NCI-H2081 treated with DMSO at 0.1 percent for 48 hours (cell line): ENCODE data around the gene PLK1.
A peak's percentile ranks its signal among the peaks of the same experiment; 100 is the strongest.
"Not testable (repeated sequence)": the region's sequence is repeated elsewhere in the genome, so short reads cannot be mapped to it uniquely, and the experiment has no call there.

Experiments
- DNase-seq: peaks from one replicate; lab custom pipeline; 2025; lab: John Stamatoyannopoulos, UW

The PLK1 gene

GRCh38 chr16:23678430-23679273, at the start of gene PLK1:
Gene PLK1 (plus strand): TSS chr16:23678889. CDS start chr16:23678933, 44 bp downstream.
- peak; percentile 70 for DNase-seq

GRCh38 chr16:23629516-23629915, 49.2 kb upstream of the PLK1 start:
- no peak for DNase-seq

DNA sequence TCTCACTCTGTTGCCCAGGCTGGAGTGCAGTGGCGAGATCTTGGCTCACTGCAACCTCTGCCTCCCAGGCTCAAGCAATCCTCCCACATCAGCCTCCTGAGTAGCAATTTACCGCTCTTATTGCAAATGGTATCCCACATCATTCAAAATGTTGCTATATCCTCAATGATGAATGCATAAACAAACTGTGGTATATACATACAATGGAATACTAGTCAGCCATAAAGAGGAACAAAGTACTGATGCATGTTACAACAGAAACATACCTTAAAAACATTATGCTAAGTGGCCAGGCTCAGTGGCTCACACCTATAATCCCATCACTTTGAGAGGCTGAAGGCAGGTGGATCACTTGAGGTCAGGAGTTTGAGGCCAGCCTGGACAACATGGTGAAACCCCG, 46.8 kb upstream of the PLK1 start:
- DNase-seq = not testable (repeated sequence)

- no peak for DNase-seq
Measured at GRCh38 chr16:23634461-23635036, 44.1 kb upstream of the PLK1 start.

DNA sequence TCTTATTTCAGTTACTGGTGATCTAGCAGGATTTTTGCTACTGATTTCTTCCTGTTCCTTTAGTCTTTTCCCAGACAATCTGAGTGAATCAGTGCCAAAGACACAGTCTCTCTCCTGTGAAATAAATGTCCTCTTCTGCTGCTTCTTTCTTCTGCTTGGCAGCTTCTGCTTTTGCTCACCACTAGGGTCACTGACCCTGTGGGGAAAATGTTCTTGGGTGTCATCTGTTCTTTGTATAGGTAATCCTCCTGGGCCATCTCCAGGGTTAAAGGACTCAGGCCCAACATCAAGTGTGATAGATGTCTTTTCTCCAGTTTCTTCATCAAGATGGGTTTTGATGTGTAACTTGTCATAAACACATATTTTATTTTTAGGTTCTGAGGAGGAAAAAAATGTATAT, 42.7 kb upstream of the PLK1 start:
- no peak for DNase-seq

DNA sequence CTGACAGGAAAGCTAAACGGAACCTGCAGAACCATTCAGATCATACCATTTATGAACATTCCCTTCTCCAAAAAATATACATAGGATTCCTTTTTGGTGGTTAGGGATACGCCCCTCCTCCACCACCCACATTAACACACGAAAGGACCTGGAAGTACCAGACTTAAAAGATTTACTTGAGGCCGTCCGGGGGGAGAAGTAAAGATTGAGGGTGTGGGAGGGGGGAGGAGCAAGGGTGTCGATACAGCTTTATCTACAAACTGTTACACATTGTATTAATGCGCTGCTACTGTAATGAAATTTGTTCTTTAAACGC, 38.1 kb upstream of the PLK1 start:
- DNase-seq = no peak

DNA sequence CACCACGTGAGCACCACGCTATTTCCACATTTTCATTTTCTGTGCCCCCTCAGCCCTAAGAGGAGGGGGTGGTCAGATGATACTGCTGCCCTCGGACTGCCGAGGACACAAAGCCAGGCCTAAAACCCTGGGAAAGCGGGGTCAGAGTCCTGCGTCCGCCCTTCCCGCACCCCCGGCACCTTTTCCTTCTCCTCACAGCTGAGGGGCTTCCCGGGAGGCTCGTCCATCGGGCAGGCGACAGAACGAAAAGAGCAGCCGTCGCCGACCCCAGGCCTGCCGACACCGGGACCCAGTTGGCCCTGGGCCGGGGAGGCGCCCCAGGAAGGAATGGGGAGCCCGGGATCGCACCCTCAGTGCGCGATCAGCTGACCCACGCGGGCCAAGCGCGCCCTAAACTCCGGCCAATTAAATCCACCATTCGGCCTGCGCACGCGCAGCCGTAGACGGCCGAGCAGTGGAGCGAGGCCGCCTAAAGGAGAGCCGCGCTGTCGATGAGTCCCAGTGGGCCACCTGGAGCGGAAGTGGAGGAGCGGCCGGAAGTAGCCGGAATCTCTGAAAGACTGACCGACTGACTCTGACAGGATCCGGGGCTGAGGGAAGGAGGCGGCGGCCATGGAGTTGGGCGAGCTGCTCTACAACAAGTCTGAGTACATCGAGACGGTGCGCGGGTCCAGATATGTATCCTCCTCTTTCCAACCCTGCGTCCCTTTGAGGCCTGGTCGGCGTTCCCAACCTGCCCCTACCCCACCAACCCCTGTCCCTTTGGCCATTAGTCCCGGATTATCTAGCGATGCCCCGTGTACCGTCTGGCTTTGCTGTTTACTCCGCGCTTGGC, 37.5 kb upstream of the PLK1 start, which contains the start of the genes DCTN5 and PALB2:
Gene DCTN5 (plus strand): TSS at position 536 of the 835 bp plus-strand sequence. CDS start 77 bp downstream, at position 613.
Gene PALB2 (minus strand): TSS at position 380 of the 835 bp plus-strand sequence. CDS start 153 bp downstream, at position 227.
- peak; percentile 72 for DNase-seq

DNA sequence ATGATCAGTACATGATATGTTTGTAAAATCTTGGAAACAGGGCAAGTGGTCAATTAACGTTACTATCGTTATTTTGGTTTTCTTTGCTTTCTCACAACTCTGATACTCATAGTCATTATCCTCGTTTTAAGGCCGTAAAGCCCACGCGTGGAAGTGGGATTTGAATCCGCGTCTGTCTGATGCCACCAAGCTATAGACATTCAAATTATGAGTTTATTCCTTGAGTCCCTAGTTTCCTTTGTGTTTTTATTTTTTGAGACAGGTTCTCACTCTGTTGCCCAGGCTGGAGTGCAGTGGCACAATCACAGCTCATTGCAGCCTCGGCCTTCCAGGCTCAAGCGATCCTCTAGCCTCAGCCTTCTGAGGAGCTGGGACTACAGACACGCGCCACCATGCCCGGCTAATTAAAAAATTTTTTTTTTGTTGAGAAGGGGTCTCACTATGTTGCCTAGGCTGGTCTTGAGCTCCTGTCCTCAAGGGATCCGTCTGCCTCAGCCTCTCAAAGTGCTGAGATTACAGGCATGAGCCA, 36.4 kb upstream of the PLK1 start:
- DNase-seq = no peak

- no peak for DNase-seq
Measured at GRCh38 chr16:23650674-23651416, 27.8 kb upstream of the PLK1 start.

- no peak for DNase-seq
Measured at GRCh38 chr16:23651943-23652468, 26.7 kb upstream of the PLK1 start.

- no peak for DNase-seq
Measured at GRCh38 chr16:23663918-23664317, 14.8 kb upstream of the PLK1 start.

- no peak for DNase-seq
Measured at GRCh38 chr16:23666571-23667354, 11.9 kb upstream of the PLK1 start.

- no peak for DNase-seq
Measured at GRCh38 chr16:23667355-23667659, 11.4 kb upstream of the PLK1 start.

- no peak for DNase-seq
Measured at GRCh38 chr16:23668225-23668624, 10.5 kb upstream of the PLK1 start.

DNA sequence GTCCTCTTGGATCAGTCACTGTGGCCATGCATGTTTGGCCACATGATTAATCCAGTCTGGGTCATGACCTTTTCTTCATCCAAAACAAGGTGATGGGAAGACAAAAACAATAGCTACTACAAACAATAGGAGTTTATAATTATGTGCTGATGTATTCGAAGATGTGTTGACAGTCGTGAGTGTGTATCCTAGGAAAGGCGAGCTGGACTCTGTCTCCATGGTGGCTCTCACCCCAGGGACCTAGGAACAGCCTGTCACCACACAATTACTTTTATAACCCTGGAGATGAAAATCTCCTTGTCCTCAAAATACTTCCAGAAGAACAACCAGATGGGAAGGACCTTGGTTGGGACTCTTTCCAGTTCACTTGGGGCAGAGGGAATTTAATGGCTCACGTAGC, 9.8 kb upstream of the PLK1 start:
- DNase-seq = no peak

GRCh38 chr16:23670137-23670776, 8.4 kb upstream of the PLK1 start:
- no peak for DNase-seq

DNA sequence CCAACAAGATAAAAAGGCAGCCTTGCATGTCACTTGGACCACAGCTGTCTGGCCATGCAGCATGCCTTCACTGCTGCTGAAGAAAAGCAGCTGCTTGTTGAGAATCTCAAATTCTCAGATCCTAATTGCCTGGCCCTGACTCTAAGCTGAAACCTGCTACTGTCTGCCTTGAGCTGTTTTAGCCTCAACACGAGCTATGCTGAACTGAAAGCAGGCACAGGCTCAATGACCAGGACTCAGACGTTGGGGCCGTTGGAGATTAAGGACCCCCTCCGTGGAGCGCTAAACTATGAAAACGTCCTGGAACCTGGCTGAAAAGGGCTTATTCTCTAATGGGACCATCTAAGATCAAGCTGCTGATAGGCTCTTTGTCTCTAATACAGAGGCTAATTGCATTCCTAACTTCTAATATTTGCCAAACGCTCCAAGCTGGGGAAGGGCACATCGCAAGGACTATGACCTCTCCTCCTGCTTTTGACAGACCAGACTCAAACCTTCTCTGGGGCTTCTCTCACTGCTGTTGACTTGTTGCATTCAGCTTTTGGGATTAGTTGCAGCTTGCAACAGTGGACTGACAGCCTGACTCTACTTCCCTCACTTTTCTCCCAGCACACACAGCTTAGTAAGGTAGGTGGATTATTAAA, 4.6 kb upstream of the PLK1 start:
- no peak for DNase-seq

DNA sequence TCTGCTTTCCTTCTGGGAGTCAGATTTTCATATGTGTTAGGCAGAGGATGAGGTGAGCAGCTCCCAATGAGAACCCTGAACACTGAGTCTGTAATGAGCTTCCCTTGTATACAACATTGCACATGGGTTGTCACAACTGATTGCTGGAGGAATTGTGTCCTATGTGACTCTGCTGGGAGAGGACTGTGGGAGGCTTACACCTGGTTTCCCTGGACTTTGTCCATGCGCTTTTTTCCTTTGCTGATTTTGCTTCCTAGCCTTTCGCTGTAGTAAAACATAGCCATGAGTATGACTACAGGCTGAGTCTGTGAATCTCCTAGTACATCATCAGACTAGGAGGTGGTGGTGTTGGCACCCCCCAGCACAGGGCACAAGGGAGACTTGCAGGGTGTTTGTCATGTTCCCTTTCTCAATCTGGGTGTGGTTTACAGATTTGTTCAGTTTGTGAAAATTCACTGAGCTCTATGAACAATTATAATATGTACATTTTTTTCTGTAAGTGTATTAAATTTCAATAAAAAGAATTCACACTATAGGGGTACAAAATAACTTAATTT, 1.7 kb upstream of the PLK1 start:
- DNase-seq = no peak

DNA sequence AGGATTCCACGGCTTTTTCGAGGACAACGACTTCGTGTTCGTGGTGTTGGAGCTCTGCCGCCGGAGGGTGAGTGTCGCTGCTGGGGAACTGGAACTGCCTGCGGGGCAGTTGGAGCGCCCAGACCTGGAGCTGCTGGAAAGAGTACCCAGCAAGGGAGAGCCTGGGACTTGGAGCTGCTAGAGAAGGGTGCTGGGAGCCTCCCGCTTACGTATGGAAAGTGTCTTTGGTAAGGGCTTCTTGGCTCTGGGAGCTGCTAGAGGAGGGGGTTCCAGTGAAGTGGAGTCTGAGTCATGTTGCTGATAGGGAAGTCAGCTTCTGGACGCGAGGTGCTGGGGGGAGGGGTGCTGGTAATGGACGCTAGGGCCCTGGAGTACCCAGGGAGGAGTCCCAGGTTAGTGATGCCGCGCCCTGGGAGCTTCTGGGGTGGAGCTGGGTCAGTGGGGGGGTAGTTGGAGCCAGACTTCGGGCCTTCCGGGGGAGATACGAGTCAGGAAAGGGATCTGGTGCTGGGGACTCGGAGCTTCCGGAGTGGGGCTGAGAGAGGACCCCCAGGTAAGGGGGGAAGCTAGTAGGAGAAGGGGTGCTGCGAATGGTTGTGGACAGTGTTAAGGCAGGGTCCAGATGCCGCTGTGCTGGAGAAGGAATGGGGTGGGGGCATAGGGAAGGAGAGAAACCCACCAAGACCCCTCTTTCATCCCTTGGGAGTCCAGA, 741 bp downstream of the PLK1 start:
- no peak for DNase-seq
